Putamen (tissue), 1 donor: Measurements from ENCODE around the gene TMEM39B.
"Not testable (repeated sequence)": the region's sequence is repeated elsewhere in the genome, so short reads cannot be mapped to it uniquely, and the experiment has no call there.

Experiments used
- DNase-seq: peaks from one replicate; pipeline ENCODE4 v3.0.0-alpha.2; 2016; ENCODE audit warnings: low spot score

Gene TMEM39B

DNA sequence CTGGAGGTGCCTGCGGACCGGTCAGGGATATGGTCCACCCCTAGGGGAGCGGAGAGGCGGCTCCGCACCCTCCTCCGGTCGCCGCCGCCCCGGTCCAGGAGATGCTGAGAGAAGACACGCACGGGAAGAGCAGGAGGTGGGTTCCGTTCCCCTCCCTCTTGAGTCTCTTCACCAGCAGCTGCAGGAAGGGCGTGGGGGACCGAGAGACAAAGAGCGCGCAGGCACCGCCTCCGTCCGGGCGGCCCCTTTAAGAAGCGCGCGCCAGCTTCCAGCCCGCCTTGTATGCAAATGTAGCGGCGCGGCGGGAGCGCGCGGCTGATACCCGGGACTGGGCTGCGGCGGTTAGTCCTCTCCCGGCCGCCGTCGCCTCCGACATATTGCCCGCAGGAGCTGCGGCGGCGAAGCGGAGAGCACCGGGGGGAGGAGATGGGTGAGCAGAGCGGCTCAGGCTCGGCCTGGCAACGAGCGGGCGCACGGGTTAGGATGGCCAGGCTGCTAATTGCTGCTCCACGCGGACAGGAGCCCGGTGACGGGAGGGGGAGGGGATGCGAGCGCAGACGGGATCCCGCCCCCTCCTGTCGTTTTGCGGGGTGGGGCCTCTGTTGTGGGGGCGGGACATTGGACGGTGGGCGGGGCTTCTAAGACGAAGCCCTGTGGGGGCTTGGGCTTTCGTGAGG is at the start of gene TMEM39B:
Gene TMEM39B, plus strand, starts transcription at position 318 of the 677 bp plus-strand sequence. Its CDS starts 109 bp downstream, at position 427.
- DNase-seq: peak; percentile 96

DNA sequence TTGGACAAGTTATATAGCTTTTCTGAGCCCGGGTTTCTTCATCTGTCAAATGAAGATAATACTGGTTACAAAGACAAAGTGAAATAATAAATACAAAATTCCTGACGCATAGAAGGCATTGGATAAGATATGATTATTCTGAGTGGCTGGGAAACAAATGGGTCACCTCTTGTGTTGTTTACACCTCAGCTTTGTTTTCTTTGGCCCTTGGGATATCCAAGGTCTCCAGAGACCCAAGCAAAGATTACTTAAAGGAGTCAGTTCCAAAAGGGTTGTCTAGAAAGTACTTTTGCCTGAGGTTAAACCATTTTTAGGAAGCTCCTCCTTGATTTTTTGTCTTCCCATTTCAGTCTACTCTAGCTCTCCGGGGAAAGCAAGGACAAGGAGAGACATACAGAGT is 49.4 kb upstream of the TMEM39B start:
- DNase-seq: no peak

DNA sequence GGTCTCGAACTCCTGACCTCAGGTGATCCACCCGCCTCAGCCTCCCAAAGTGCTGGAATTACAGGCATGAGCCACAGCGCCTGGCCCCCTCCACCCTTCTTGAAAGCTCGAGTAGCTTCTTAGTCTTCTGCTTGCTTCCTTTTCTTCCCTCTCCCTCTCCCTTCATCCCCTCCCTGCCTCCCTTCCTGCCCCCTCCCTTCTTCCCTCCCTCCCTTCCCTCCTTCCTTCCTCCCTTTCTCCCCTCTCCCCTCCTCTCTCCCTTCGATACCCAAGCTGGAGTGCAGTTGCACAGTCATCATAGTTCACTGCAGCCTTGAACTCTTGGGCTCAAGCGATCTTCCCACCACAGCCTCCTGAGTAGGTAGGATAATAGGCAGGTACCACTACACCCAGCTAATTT is 47.2 kb upstream of the TMEM39B start:
- no peak for DNase-seq

DNA sequence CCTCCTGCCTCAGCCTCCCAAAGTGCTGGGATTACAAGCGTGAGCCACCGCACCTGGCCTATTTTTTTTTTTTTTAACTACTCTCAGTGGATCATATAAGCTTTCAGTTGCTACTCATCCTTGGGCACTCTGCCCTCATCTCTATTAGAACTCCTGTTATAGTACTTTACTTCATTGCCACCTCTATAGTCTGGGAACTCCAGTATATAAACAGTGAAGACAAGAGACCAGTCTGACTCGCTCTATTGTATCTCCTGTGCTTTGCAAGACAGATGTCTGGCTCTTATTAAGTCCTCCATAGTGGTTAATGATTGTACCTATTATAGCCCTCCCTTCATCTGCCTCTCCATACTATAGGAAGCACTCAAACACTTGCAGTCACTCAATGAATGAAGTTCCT is 44.0 kb upstream of the TMEM39B start:
- no peak for DNase-seq

DNA sequence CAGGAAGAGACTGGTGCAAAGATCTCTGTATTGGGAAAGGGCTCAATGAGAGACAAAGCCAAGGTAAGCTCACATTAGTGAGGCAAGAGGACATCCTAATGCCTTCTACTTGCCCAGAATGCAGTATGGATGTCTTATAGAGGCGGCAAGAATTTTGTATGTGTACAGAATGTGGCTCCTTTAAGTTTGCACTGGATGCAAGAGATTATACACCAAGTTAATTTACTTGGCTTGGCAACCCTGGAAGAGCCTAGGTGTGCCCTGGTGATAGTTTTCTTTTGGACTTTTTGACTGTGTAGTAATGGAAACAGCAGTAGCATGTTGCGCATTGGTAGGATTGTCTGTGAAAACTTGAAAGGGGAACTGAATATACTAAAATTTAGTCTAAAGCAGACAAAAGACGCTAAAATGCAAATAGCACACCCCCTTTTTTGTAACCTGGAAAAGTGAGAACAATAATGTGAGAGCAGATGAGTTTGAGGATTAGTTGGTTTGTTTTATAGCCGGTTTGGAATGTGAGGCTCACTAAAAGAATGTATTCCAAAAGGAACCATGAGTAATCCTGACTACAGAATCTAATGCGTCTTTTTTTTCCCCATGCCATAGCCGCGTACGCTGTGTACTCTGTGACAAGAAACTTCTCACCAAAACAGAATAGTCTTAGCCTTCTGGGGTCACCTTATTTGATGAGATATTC is 41.0 kb upstream of the TMEM39B start:
- DNase-seq: no peak

DNA sequence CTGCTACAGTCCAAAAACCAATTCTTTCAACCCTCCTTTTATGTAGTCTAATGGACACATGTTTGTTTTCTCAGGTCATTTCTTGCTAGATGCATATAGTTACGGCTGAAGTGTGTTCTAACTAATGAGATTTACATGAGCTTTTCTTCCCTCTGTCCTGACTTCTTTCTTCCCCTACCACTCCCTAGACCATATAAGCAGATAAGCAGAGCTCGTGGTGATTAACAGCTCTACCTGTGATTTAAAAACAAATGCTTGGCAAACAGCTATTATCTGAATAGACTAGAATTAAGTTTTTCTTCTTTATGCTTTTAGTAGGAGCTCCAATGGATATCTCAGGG is 40.5 kb upstream of the TMEM39B start:
- DNase-seq: no peak

DNA sequence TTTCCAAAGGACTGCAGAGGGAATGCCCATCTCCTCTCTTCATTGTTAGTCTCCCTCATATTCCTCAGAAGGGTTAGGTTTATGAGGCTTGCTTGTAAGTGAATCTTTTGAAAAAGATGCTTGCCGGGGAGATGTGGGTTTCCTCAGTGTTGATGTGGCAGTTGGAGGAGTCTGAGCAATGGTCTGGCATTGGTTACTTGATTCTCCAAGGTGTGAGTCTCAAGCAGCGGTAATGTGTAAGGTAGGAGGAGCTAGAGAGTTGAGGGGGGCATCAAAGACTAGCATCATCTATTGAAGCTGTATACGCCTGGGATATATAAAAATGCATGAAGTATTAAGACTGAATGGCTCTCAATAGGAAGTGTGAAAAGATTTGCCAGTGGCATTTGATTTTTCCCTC is 37.6 kb upstream of the TMEM39B start:
- no peak for DNase-seq

DNA sequence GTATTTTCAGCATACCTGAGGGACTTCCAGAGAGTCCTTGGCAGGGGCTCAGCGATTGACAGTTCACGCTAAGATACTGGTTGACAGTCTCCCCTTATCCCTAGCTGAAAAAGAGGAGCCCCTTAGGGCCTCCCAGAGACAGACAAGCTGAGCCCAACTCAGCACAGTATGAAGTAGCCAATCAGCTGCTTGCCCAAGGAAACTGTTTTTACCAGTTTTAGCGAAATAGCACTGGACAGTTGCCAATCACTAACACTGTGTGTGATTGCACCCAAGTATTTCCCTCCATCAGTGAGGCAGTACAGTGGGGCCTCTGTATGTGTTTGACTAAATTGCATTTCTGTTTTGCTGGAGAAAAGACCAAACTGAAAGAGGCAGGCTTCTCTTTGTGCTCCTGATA is 32.0 kb upstream of the TMEM39B start:
- peak; percentile 62 for DNase-seq

DNA sequence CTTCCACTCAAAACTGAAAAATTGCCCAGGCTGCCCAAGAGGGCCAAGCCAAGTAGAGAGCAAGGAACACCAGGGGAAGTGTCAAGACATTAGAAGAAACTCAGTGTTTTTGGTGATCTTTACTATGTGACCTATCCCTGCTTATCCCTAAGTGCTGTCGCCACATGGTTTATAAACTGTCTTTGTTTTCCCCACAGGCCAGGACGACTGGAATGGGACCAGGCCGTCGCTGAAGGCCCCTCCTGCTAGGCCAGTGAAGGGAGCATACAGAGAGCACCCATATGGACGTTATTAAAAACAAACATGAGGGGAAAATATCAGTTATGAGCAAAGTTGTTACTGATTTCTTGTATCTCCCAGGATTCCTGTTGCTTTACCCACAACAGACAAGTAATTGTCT is 30.4 kb upstream of the TMEM39B start:
- DNase-seq: no peak

DNA sequence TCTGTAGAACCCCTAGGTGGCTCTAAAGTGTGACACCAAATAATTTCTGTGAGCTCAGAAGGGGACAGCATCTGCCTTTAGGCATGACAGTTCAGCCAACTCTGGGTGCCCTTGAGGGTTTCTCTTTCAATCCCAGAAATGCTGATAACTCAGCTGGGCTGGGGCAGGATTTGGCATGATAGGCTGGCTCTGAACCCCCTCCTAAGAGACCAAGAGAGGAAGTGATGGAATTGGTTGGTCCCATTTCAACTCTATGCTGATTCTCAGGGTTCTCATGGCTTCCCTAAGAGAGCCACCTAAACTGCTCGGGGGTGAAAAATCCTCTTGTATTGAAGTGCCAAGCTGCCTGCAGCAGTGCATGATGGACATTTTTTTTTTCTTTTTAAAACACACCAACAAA is 28.5 kb upstream of the TMEM39B start:
- no peak for DNase-seq

DNA sequence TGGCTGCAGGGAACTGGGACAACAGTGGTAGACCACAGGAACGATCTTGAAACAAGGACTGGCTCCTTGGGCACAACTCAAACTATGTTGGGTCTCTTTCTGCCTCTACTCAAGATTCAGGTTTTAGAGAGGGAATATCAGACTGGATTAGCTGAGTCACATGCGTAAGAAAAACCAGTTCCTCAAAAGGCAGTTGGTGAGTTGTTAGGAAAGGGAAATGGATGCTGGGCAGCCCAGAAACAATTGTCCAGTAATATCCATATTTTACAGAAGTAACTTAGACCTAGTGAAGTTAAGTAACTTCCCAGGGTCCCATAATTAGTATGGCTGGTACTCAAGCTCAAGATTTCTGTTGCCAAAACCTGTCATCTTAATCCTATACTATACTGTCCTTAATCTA is 27.0 kb upstream of the TMEM39B start:
- no peak for DNase-seq

DNA sequence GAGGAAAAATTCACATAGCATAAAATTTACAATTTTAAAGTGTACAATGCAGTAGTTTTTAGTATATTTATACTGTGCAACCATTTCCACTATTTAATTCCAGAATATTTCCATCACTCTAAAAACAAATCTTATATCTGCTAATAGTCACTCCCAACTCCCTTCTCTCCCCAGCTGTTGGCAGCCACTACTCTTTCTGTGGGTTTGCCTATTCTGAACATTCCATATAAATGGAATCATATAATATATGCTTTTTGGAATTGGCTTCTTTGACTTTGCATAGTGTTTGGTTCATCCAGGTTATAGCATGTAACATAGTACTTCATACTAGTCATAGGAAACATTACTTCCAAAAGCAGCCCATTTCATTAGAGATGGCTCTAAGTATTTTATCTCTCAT is 25.0 kb upstream of the TMEM39B start:
- DNase-seq: no peak

DNA sequence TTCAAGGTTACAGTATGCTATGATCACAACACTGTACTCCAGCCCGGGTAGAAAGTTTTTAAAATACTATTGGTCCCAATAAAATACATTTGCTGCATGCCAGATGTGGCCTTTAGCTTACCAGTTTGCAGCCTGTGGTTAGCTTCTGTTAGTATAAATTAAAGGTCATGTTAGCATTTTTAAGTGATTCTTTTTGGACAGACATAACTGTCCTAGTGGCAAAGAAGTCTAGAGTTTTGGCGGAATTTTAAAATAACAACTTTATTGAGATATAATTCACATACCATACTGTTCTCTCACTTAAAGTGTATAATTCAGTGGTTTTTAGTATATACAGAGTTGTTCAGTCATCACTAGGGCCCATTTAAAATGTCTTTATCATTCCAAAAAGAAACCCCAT is 24.3 kb upstream of the TMEM39B start:
- DNase-seq: no peak

DNA sequence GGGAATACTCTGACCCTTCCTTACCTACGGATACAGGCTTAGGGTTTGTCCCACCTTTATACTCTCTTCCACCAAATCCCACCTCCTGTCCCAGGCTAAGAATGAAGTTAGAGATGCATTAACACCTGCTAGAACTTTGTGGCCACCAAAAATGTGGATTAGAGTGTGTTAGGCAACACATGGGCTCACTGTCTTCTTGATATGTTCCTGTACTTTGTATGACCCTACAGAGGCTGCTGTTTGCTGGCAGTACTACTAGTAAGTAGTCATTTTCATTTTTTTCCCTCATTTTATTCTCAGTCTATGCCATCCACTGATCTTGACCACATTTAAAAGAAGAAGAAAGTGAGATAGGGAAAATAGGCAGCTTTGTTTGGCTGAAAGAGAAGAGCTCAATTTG is 21.0 kb upstream of the TMEM39B start:
- DNase-seq: no peak

DNA sequence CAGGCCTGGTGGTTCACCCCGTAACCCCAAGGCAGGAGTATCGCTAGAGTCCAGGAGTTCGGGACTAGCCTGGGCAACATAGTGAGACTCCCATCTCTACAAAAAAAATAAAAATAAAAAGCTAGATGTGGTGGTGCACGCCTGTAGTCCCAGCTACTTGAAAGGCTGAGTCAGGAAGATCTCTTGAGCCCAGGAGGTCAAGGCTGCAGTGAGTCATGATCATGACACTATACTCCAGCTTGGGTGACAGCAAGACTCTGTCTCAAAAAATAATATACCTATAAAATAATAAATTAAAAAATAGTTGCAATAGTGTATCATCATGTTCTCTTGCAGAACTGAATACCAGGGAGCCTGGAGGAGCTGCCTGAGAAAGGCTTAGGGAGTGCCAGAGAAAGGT is 19.9 kb upstream of the TMEM39B start:
- DNase-seq: no peak

DNA sequence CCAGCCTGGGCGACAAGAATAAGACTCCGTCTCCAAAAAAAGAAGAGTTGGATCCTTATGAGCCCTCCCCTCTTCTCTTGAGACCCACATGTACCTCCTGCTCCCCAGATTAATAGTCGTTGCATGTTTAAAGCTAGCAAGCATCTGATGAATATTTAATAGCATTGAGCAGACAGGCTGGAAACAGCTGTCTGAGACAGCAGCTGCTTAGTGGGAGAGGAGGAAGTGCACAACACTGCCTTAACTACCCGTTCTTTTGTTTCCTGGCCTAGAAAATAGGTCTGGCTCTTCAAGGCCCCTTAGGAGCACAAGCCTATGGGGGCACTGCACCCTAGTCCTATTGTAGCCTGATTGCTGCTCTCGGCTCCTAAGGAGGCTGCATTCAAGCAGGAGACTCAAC is 17.3 kb upstream of the TMEM39B start:
- DNase-seq: no peak

DNA sequence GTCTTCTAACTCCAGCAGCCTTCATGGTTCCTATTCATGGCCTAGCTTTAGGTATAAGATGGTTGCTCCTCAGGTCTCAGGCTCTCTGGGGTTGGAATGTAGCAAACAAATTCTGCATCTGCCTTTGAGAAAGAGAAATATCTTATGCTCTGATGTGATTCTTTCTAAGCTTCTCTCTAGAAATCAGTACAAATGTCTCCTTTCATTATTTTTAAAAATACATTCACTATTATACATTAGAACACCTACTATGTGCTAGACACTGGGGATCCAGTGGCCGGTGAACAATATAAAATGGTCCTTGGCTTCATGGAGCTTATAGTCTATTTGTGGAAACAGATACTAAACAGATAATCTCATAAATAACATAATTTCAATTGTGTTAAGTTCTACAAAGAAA is 16.1 kb upstream of the TMEM39B start:
- no peak for DNase-seq

DNA sequence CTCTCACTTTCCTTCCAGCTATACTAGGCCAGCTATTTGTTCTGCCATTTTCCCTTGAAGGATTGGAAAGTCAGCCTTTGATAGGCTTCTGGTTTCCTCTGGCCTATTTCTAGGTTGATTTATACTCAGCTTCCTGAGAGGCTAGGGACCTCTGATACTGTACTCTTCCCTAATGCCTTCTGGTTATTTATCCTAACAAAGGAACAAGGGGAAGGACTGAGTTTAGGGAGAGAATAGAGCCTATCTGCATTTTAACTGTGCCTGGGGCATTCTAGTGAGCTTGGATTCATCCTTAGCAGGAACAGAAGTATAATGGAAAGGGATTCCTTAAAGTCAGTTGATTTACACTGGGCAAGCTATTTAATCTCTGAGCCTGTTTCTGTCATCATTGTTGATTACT is 11.8 kb upstream of the TMEM39B start:
- no peak for DNase-seq

DNA sequence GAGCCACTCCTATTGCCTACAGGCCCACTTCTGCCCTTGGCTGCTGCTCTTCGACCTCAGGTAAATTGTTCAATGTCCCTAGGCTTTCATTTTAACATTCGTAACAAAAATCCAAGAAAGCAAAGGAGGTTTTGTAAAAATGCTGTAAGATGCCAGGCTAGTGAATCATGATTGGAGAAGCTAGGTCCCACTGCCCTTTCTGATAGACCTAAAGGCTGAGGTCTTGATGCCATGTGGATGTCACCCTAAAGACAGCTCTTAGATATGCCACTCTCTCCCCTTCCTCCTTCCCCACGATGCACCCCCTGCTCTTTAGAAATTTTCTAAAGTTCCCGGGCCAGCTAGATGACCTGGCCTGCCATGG is 9.9 kb upstream of the TMEM39B start:
- no peak for DNase-seq

DNA sequence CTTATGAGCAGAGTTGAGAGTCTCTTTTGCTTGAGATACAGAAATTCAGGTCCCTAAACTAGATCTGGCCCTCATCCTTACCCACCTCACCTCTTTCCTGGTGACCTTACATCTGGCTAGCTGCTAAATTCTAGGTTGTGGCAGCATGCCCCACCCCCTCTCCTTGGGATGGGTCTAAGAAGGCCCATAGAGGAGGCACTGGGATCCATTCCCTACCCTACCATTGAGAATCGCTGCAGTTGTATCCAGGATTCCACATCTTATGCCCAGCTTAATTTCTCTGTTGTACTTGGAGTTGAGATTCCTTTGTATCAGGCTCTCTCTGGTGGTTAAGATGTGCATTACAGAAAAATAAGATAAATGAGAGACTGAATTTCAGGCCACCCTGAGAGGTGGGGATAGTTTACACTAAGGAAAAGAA is 9.5 kb upstream of the TMEM39B start:
- DNase-seq: peak; percentile 72

DNA sequence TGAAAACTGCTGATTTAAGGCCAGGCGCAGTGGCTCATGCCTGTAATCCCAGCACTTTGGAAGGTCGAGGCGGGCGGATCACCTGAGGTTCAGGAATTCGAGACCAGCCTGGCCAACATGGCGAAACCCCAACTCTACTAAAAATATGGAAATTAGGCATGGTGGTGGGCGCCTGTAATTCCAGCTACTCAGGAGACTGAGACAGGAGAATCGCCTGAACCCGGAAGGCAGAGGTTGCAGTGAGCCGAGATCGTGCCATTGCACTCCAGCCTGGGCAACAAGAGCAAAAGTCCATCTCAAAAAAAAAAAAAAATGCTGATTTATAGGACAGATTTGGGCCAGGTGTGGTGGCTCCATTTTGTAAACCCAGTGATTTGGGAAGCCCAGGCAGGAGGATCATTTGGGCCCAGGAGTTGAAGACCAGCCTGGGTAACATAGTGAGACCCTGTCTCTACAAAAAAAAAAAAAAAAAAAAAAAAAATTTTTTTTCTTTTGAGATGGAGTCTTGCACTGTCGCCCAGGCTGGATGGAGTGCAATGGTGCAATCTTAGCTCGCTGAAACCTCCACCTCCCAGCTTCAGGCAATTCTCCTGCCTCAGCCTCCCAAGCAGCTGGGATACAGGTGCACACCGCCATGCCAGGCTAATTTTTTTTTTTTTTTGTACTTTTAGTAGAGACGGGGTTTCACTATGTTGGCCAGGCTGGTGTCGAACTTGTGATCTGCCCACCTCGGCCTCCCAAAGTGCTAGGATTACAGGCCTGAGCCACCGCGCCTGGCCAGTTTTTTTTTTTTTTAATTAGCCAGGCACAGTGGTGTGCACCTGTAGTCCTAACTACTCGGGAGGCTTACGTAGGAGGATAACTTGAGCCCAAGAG is 6.9 kb upstream of the TMEM39B start:
- not testable (repeated sequence) for DNase-seq

DNA sequence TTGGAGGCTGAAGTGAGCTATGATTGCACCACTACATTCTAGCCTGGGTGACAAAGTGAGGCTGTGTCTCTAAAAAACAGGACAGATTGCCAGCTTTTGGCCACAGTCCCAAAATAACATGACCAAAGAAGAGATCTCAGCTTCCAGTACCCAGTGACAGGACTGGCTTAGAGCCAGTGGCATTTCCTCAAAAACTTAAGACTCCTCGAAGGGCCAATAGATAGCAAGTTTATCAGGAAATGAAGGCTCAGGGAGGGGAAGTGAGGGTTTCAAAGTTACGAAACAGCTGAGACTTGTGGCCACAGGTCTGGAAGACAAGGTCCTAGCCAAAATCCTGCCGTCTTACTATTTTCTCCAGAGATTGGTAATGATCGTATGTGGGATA is 6.3 kb upstream of the TMEM39B start:
- DNase-seq: peak; percentile 71

DNA sequence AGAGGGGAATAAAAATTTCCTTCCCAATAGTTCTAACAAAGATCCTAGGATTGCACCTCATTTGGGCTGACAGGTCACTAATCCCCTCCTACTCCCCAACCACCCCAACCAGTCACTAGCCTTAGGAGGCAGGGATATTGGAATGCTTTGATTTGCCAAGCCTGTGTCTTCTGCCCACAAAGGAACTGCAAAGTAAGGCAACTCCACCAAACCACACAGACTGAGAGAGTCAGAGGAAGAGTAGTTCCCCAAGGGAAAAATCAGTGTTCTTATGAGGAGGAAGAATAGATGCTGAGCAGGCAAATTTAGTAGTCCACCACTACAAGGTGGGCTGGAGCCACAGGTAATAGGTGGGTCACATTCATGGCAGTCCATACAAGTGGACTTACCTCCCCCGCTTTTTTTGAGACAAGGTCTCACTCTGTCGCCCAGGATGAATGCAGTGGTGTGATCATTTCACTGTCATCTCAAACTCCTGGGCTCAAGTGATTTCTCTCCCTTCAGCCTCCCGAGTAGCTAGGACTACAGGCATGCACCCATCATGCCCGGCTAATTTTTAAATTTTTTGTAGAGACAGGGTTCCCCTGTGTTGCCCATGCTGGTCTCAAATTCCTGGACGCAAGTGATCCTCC is 3.7 kb upstream of the TMEM39B start:
- no peak for DNase-seq
